ENCODE measurements around the gene ATG2B. TPM values are rescaled to one million over a fixed set of nuclear protein-coding genes. Genes with fewer than 3 reads are reported as not detected.
A peak's percentile ranks its signal among the peaks of the same experiment; 100 is the strongest.

The ATG2B gene
- total RNA-seq, 6 experiments from 2014 or later, result 13.9 to 24.4 (median 16.3) TPM

- H3K27ac ChIP-seq, result no peak overlapping the region
- no peaks in the 10 kb centered on the region for H3K4me1 ChIP-seq
- intact Hi-C loops (cut with DNase I), result no loop called here
- no peaks in the 10 kb centered on the region for H3K36me3 ChIP-seq
- no peak overlapping the region for H3K4me3 ChIP-seq
- WGBS (ENCODE audit: insufficient coverage, low coverage, low lambda C conversion rate, missing lambda C conversion rate), result 40% methylated on average over 3 of the region's 3 CpGs
- ATAC-seq, result no peak
- no peaks in the 10 kb centered on the region for H3K9me3 ChIP-seq
- no peak for TF ChIP-seq CTCF (IDR thresholded peaks at IDR 0.05)
- no peak for TF ChIP-seq POLR2A (IDR thresholded peaks at IDR 0.05)
- no peaks in the 10 kb centered on the region for H3K27me3 ChIP-seq
- DNase-seq, result no peak
Measured at GRCh38 chr14:96407935-96408570, 44.9 kb upstream of the ATG2B start.

GRCh38 chr14:96405677-96406076 lies 42.5 kb upstream of the ATG2B start:
- H3K27me3 ChIP-seq, result no peaks in the 10 kb centered on the region
- TF ChIP-seq CTCF (IDR thresholded peaks at IDR 0.05) (no peak), POLR2A (IDR thresholded peaks at IDR 0.05) (no peak)
- H3K4me3 ChIP-seq, result no peak overlapping the region
- ATAC-seq (no peak), DNase-seq (no peak)
- no peaks in the 10 kb centered on the region for H3K4me1 ChIP-seq
- intact Hi-C loops (cut with DNase I), result no loop called here
- WGBS (ENCODE audit: insufficient coverage, low coverage, low lambda C conversion rate, missing lambda C conversion rate), result 17% methylated on average over 1 of the region's 1 CpG
- H3K9me3 ChIP-seq, result no peaks in the 10 kb centered on the region
- H3K27ac ChIP-seq, result no peak overlapping the region
- H3K36me3 ChIP-seq, result no peaks in the 10 kb centered on the region

- 64% methylated on average over 3 of the region's 3 CpGs for WGBS (ENCODE audit: insufficient coverage, low coverage, low lambda C conversion rate, missing lambda C conversion rate)
- TF ChIP-seq POLR2A (IDR thresholded peaks at IDR 0.05) (no peak), CTCF (IDR thresholded peaks at IDR 0.05) (no peak)
- Histone ChIP-seq H3K36me3 (no peaks in the 10 kb centered on the region), H3K4me3 (no peak overlapping the region), H3K4me1 (no peaks in the 10 kb centered on the region), H3K27ac (no peak overlapping the region), H3K9me3 (no peaks in the 10 kb centered on the region), H3K27me3 (no peaks in the 10 kb centered on the region)
- DNase-seq, result no peak
- ATAC-seq, result peak in 2 of 4 donors; percentile 59 to 63
- intact Hi-C loops (cut with DNase I), result no loop called here
Measured at GRCh38 chr14:96403409-96403808, 40.3 kb upstream of the ATG2B start.

GRCh38 chr14:96400495-96400894 lies 37.4 kb upstream of the ATG2B start:
- Histone ChIP-seq H3K27me3 (no peaks in the 10 kb centered on the region), H3K4me3 (no peak overlapping the region), H3K4me1 (no peaks in the 10 kb centered on the region), H3K9me3 (no peaks in the 10 kb centered on the region), H3K36me3 (no peaks in the 10 kb centered on the region), H3K27ac (no peak overlapping the region)
- TF ChIP-seq POLR2A (IDR thresholded peaks at IDR 0.05), result no peak
- TF ChIP-seq CTCF (IDR thresholded peaks at IDR 0.05), result no peak
- intact Hi-C loops (cut with DNase I), result no loop called here
- DNase-seq, result no peak
- WGBS (ENCODE audit: insufficient coverage, low coverage, low lambda C conversion rate, missing lambda C conversion rate), result 90% methylated on average over 3 of the region's 5 CpGs
- ATAC-seq, result no peak

- 94% methylated on average over 8 of the region's 9 CpGs for WGBS (ENCODE audit: insufficient coverage, low coverage, low lambda C conversion rate, missing lambda C conversion rate)
- TF ChIP-seq CTCF (IDR thresholded peaks at IDR 0.05), result no peak
- TF ChIP-seq POLR2A (IDR thresholded peaks at IDR 0.05), result no peak
- ATAC-seq, result no peak
- no peaks in the 10 kb centered on the region for H3K27me3 ChIP-seq
- no peaks in the 10 kb centered on the region for H3K36me3 ChIP-seq
- no peaks in the 10 kb centered on the region for H3K9me3 ChIP-seq
- intact Hi-C loops (cut with DNase I), result no loop called here
- H3K4me3 ChIP-seq, result no peak overlapping the region
- no peak overlapping the region for H3K27ac ChIP-seq
- DNase-seq, result no peak
- no peaks in the 10 kb centered on the region for H3K4me1 ChIP-seq
Measured at GRCh38 chr14:96399405-96399804, 36.3 kb upstream of the ATG2B start.
